Breast epithelium (tissue), 3 donors: Measurements from ENCODE around the gene DOK4.

Experiments used
- POLR2A ChIP-seq: fragments of 450-650 bp; IDR thresholded peaks from one replicate; pipeline ENCODE4 v1.6.1; 2016; ENCODE audit warnings: antibody characterized with exemption, mild to moderate bottlenecking, moderate library complexity
- TF ChIP-seq, protein P1 (sequence below), 3 donors: fragments of 450-650 bp; IDR thresholded peaks; one replicate each; pipeline ENCODE4 v1.5.1; 2016 to 2017; ENCODE audit warnings: antibody characterized with exemption in 3 of 3, mild to moderate bottlenecking in 3 of 3, moderate library complexity in 3 of 3

DNA sequence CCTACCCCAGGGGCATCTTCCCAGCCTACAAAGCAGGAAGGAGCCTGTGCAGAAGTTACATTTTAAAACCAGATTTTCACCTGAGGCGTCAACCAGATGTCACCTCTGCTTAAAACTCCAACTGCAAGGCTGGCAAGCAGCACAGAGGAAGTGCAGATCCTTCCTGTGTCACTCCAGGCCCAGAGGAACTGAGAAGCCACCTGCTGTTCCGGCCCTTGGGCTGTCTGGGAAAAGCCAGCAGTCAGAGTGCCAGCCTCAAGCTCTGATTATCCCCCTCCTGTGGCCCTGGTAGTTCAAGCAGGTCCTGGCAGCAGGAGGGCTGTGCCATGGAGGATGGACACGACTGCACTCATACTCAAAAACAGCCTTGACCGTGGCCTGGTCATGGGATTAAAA, 13.6 kb downstream of the DOK4 start:
- no peak for TF ChIP-seq POLR2A
- TF ChIP-seq, protein P1, sequence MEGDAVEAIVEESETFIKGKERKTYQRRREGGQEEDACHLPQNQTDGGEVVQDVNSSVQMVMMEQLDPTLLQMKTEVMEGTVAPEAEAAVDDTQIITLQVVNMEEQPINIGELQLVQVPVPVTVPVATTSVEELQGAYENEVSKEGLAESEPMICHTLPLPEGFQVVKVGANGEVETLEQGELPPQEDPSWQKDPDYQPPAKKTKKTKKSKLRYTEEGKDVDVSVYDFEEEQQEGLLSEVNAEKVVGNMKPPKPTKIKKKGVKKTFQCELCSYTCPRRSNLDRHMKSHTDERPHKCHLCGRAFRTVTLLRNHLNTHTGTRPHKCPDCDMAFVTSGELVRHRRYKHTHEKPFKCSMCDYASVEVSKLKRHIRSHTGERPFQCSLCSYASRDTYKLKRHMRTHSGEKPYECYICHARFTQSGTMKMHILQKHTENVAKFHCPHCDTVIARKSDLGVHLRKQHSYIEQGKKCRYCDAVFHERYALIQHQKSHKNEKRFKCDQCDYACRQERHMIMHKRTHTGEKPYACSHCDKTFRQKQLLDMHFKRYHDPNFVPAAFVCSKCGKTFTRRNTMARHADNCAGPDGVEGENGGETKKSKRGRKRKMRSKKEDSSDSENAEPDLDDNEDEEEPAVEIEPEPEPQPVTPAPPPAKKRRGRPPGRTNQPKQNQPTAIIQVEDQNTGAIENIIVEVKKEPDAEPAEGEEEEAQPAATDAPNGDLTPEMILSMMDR (IDR thresholded peaks at IDR 0.05): no peak
